ENCODE measurements around the gene ARHGEF4. TPM values are rescaled to one million over a fixed set of nuclear protein-coding genes. Genes with fewer than 3 reads are reported as not detected.

The ARHGEF4 gene
- total and polyA plus RNA-seq, 10 of the 15 experiments (the other 5 are each of a cell fraction or from before 2014, with no cell fraction given), result 0.02 to 0.24 (median 0.16) TPM; not detected in 6

DNA sequence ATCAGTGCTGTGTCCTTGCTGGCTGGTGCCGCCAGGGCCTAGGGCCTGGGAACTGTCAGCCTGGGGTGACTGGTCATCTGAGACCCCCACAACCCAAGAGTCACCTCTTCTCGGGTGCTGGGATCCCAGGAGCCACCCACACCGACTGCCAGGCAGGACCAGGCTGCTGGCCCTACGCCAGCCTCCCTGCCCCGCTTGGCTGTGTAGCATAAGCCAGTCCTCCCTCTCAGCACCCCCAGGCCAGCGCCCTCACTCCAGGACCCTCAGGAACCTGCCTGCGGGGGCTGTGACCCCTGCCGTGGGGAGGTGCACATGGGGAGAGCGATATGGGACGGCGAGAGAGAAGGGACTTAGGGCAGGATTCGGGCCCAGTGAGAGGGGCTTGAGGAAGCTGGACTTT, 9.5 kb downstream of the ARHGEF4 start:
- ATAC-seq, result no peak
- no peak for TF ChIP-seq SRF (IDR thresholded peaks at IDR 0.05; ENCODE audit: low read depth in 2 of 2, low read length in 2 of 2)
- no peak for TF ChIP-seq MEF2A (IDR thresholded peaks at IDR 0.05; ENCODE audit: insufficient read depth, low read depth, low read length)
- TF ChIP-seq POLR2AphosphoS5 (IDR thresholded peaks at IDR 0.05; ENCODE audit: low read length), result no peak
- TF ChIP-seq, protein P1, sequence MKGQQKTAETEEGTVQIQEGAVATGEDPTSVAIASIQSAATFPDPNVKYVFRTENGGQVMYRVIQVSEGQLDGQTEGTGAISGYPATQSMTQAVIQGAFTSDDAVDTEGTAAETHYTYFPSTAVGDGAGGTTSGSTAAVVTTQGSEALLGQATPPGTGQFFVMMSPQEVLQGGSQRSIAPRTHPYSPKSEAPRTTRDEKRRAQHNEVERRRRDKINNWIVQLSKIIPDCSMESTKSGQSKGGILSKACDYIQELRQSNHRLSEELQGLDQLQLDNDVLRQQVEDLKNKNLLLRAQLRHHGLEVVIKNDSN (IDR thresholded peaks at IDR 0.05; ENCODE audit: borderline replicate concordance, extremely low read length, insufficient read depth, low read depth, low read length), result no peak
- no peak for TF ChIP-seq ZSCAN29 (IDR thresholded peaks at IDR 0.05)
- TF ChIP-seq RB1 (IDR thresholded peaks at IDR 0.05; ENCODE audit: borderline replicate concordance), result no peak
- no peak for TF ChIP-seq EED (IDR thresholded peaks at IDR 0.05; ENCODE audit: low read depth)
- no peak for TF ChIP-seq SUPT20H (IDR thresholded peaks at IDR 0.05; ENCODE audit: borderline replicate concordance, control insufficient read depth, low read depth, low read length)
- TF ChIP-seq CHD1 (IDR thresholded peaks at IDR 0.05; ENCODE audit: low read depth, low read length), result no peak
- no peak for TF ChIP-seq NR2F1 (conservative IDR thresholded peaks at IDR 0.05)
- TF ChIP-seq CTCF (IDR thresholded peaks at IDR 0.05 in 2 of 3, conservative IDR thresholded peaks at IDR 0.05 in 1 of 3; ENCODE audit: control insufficient read depth in 2 of 3, extremely low read depth in 1 of 3, insufficient read depth in 1 of 3, low read depth in 3 of 3, low read length in 3 of 3), result no peak
- TF ChIP-seq KAT2A (conservative IDR thresholded peaks at IDR 0.05; ENCODE audit: control insufficient read depth, low read depth, low read length), result no peak
- TF ChIP-seq CEBPZ (IDR thresholded peaks at IDR 0.05; ENCODE audit: low read depth, low read length), result no peak
- TF ChIP-seq, protein P2, sequence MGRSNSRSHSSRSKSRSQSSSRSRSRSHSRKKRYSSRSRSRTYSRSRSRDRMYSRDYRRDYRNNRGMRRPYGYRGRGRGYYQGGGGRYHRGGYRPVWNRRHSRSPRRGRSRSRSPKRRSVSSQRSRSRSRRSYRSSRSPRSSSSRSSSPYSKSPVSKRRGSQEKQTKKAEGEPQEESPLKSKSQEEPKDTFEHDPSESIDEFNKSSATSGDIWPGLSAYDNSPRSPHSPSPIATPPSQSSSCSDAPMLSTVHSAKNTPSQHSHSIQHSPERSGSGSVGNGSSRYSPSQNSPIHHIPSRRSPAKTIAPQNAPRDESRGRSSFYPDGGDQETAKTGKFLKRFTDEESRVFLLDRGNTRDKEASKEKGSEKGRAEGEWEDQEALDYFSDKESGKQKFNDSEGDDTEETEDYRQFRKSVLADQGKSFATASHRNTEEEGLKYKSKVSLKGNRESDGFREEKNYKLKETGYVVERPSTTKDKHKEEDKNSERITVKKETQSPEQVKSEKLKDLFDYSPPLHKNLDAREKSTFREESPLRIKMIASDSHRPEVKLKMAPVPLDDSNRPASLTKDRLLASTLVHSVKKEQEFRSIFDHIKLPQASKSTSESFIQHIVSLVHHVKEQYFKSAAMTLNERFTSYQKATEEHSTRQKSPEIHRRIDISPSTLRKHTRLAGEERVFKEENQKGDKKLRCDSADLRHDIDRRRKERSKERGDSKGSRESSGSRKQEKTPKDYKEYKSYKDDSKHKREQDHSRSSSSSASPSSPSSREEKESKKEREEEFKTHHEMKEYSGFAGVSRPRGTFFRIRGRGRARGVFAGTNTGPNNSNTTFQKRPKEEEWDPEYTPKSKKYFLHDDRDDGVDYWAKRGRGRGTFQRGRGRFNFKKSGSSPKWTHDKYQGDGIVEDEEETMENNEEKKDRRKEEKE (IDR thresholded peaks at IDR 0.05), result no peak
- no peak for TF ChIP-seq RFX5 (IDR thresholded peaks at IDR 0.05; ENCODE audit: low read depth, low read length)

More for the DNA sequence above, 9.5 kb downstream of the ARHGEF4 start:
- BruUV-seq (replicated peaks), result no TSS peak
- CTCF ChIA-PET, result interaction anchor here (1.2 kb wide), 1 partner anchor 49 kb away, joined by 4 read pairs; no protein-coding TSS in a partner anchor
- no peaks in the 10 kb centered on the region for H3K4me1 ChIP-seq (ENCODE audit: control insufficient read depth, insufficient read depth, low read length)
- POLR2A ChIA-PET, result no interaction called here
- no peaks in the 10 kb centered on the region; a peak in 1 of 4 replicates for H3K27me3 ChIP-seq (replicated peaks in 1 of 2; ENCODE audit: control insufficient read depth in 2 of 2, insufficient read depth in 2 of 2, low read length in 1 of 2)
- H3K4me2 ChIP-seq (ENCODE audit: control insufficient read depth, insufficient read depth), result no peak overlapping the region
- no peak overlapping the region for H2AFZ ChIP-seq (ENCODE audit: control insufficient read depth, low read depth, low read length)
- H3K9me3 ChIP-seq (replicated peaks; ENCODE audit: control insufficient read depth, insufficient read depth, low read length), result no peaks in the 10 kb centered on the region
- RAD21 ChIA-PET (ENCODE audit: unreplicated experiment), result no interaction called here
- SMC1A ChIA-PET (ENCODE audit: uncharacterized antibody, unreplicated experiment), result no interaction called here
- in situ Hi-C loops (cut with MboI), result no loop called here
- H3K79me2 ChIP-seq (ENCODE audit: control insufficient read depth, insufficient read depth, low read length), result no peaks in the 10 kb centered on the region
- no peak overlapping the region for H3K9ac ChIP-seq (ENCODE audit: control insufficient read depth, insufficient read depth, low read length)
- no peak overlapping the region for H3K4me3 ChIP-seq
- DNase-seq (ENCODE audit: low read depth, low spot score), result no peak
- 37% methylated on average over 12 of the region's 12 CpGs for WGBS (ENCODE audit: insufficient coverage, insufficient replicate concordance, low lambda C conversion rate, missing lambda C conversion rate)
- no peak overlapping the region for H3K27ac ChIP-seq (ENCODE audit: control insufficient read depth, insufficient read depth)
- no peak for FAIRE-seq
- H4K20me1 ChIP-seq (ENCODE audit: control insufficient read depth, insufficient read depth), result no peaks in the 10 kb centered on the region
- no peaks in the 10 kb centered on the region for H3K36me3 ChIP-seq (ENCODE audit: control insufficient read depth in 2 of 2, insufficient read depth in 2 of 2, low read length in 1 of 2)
- intact Hi-C loops (cut with micrococcal nuclease; ENCODE audit: unreplicated experiment), result no loop called here
